H1 (cell line): ENCODE results near the gene TSPAN32. TPM values are rescaled to one million over a fixed set of nuclear protein-coding genes. Genes with fewer than 3 reads are reported as not detected.
"Not testable (repeated sequence)": the region's sequence is repeated elsewhere in the genome, so short reads cannot be mapped to it uniquely, and the experiment has no call there.

ENCODE experiments used
- CTCF ChIA-PET: fragments of 300-600 bp; sonication (Branson Sonifier 250); formaldehyde crosslinking; loops from one replicate; lab custom pipeline; 2021; ENCODE audit not compliant: partially characterized antibody; lab: Charles Lee
- POLR2A ChIA-PET: fragments of 300-600 bp; sonication (Branson Sonifier 250); formaldehyde crosslinking; loops from one replicate; lab custom pipeline; 2021; ENCODE audit warnings: inconsistent platforms; ENCODE audit not compliant: partially characterized antibody; lab: Charles Lee
- DNase-seq, 2 experiments: peaks; one replicate each; pipeline versions ENCODE4 v3.0.0 to v3.0.0-alpha.2; 2010 to 2022; ENCODE audit warnings: low spot score in 2 of 2, low read depth in 1 of 2, mixed read lengths in 1 of 2
- FAIRE-seq: peaks from 2 replicates; lab custom pipeline; 2011; peaks lifted over from hg19 to GRCh38; lab: Jason Lieb, UNC
- H2AFZ ChIP-seq: 2 replicates; pipeline ENCODE4 v1.8.1; 2012; ENCODE audit warnings: low read length, inconsistent platforms
- H2AK5ac ChIP-seq: 2 replicates; pipeline ENCODE4 v1.6.1; 2013; ENCODE audit warnings: low read depth, low read length
- H2BK120ac ChIP-seq: replicated peaks from 2 replicates; pipeline ENCODE3; 2013; ENCODE audit warnings: low read depth, low read length, inconsistent platforms
- H2BK12ac ChIP-seq: 2 replicates; pipeline ENCODE4 v1.6.1; 2013; ENCODE audit warnings: low read depth, low read length
- H2BK15ac ChIP-seq: 2 replicates; pipeline ENCODE4 v1.6.1; 2013; ENCODE audit warnings: low read length
- H2BK20ac ChIP-seq: 2 replicates; pipeline ENCODE4 v1.6.1; 2013; ENCODE audit warnings: low read length
- H2BK5ac ChIP-seq: 2 replicates; pipeline ENCODE4 v1.6.1; 2013; ENCODE audit warnings: low read depth, low read length
- H3K14ac ChIP-seq: 2 replicates; pipeline ENCODE4 v1.6.1; 2013; ENCODE audit warnings: inconsistent platforms; ENCODE audit not compliant: insufficient read length
- H3K18ac ChIP-seq: 2 replicates; pipeline ENCODE4 v1.6.1; 2013; ENCODE audit warnings: low read length; ENCODE audit errors: extremely low read depth
- H3K23ac ChIP-seq: 2 replicates; pipeline ENCODE4 v1.6.1; 2013; ENCODE audit warnings: inconsistent platforms; ENCODE audit not compliant: insufficient read length
- H3K23me2 ChIP-seq: 2 replicates; pipeline ENCODE4 v1.6.1; 2013; ENCODE audit warnings: low read depth, low read length
- H3K27ac ChIP-seq: 2 replicates; pipeline ENCODE4 v1.6.1; 2011; ENCODE audit warnings: low read depth, low read length, inconsistent platforms
- H3K27me3 ChIP-seq, 4 experiments: replicated peaks in 1 of 4; 1 replicate in 1 of 4; 2 replicates in 3 of 4; pipeline versions ENCODE4 v1.6.1 to v1.8.1; 2011 to 2013; ENCODE audit warnings: low read length in 3 of 4, mild to moderate bottlenecking in 3 of 4, inconsistent platforms in 2 of 4, mixed read lengths in 2 of 4, moderate library complexity in 1 of 4; ENCODE audit not compliant: control insufficient read depth in 3 of 4, insufficient read depth in 3 of 4; ENCODE audit errors: extremely low read depth in 1 of 4
- H3K36me3 ChIP-seq, 4 experiments: 2 replicates each; pipeline versions ENCODE4 v1.6.1 to v1.8.1; 2011 to 2013; ENCODE audit warnings: mild to moderate bottlenecking in 4 of 4, low read length in 3 of 4, moderate library complexity in 2 of 4, control low read depth in 1 of 4, inconsistent platforms in 1 of 4; ENCODE audit not compliant: insufficient read depth in 4 of 4, control insufficient read depth in 2 of 4
- H3K4ac ChIP-seq: replicated peaks from 2 replicates; pipeline ENCODE3; 2013; ENCODE audit warnings: low read length, low read depth, mixed read lengths, inconsistent platforms; ENCODE audit not compliant: insufficient read length
- H3K4me1 ChIP-seq, 4 experiments: replicated peaks in 1 of 4; 1 replicate in 1 of 4; 2 replicates in 3 of 4; pipeline versions ENCODE4 v1.6.1 to v1.8.1; 2011 to 2013; ENCODE audit warnings: low read length in 3 of 4, inconsistent platforms in 2 of 4, mixed read lengths in 1 of 4; ENCODE audit not compliant: insufficient read depth in 4 of 4, control insufficient read depth in 3 of 4
- H3K4me2 ChIP-seq, 2 experiments: 2 replicates each; pipeline versions ENCODE4 v1.6.1 to v1.8.1; 2011 to 2013; ENCODE audit warnings: low read depth in 2 of 2, low read length in 2 of 2, control low read depth in 1 of 2, inconsistent platforms in 1 of 2, mild to moderate bottlenecking in 1 of 2; ENCODE audit not compliant: insufficient read depth in 1 of 2
- H3K4me3 ChIP-seq, 4 experiments: fragments of 200-600, 300-600 bp in 1 of 4; sonication (generic), shearing (Covaris generic), sonication (Bioruptor Twin) in 1 of 4; 2 replicates each; pipeline versions ENCODE4 v1.5.1 to v1.8.1; 2011 to 2016; ENCODE audit warnings: low read length in 4 of 4, low read depth in 3 of 4, control low read depth in 2 of 4, inconsistent platforms in 2 of 4, mild to moderate bottlenecking in 2 of 4, mixed read lengths in 1 of 4, moderate library complexity in 1 of 4; ENCODE audit not compliant: insufficient read depth in 2 of 4; ENCODE audit errors: extremely low read depth in 1 of 4
- H3K56ac ChIP-seq: replicated peaks from 2 replicates; pipeline ENCODE3; 2013; ENCODE audit warnings: low read depth, mild to moderate bottlenecking, mixed read lengths, low read length, inconsistent platforms; ENCODE audit not compliant: insufficient read length
- H3K79me1 ChIP-seq: 2 replicates; pipeline ENCODE4 v1.6.1; 2013; ENCODE audit warnings: low read depth, low read length, control low read depth
- H3K79me2 ChIP-seq, 2 experiments: 2 replicates each; pipeline versions ENCODE4 v1.6.1 to v1.8.1; 2012 to 2013; ENCODE audit warnings: low read length in 2 of 2, mild to moderate bottlenecking in 2 of 2, inconsistent platforms in 1 of 2; ENCODE audit not compliant: insufficient read depth in 2 of 2, control insufficient read depth in 1 of 2
- H3K9ac ChIP-seq, 4 experiments: replicated peaks in 1 of 4; 1 replicate in 1 of 4; 2 replicates in 3 of 4; pipeline versions ENCODE4 v1.6.1 to v1.8.1; 2011 to 2013; ENCODE audit warnings: low read depth in 3 of 4, low read length in 3 of 4, control low read depth in 2 of 4, mild to moderate bottlenecking in 2 of 4, moderate library complexity in 2 of 4, inconsistent platforms in 1 of 4; ENCODE audit errors: extremely low read depth in 1 of 4
- H3K9me3 ChIP-seq, 2 experiments: 2 replicates each; pipeline versions ENCODE4 v1.6.1 to v1.8.1; 2012 to 2013; ENCODE audit warnings: mild to moderate bottlenecking in 2 of 2, moderate library complexity in 2 of 2, control low read depth in 1 of 2, inconsistent platforms in 1 of 2, low read depth in 1 of 2, low read length in 1 of 2, mixed read lengths in 1 of 2; ENCODE audit not compliant: insufficient read depth in 2 of 2
- H4K20me1 ChIP-seq, 2 experiments: replicated peaks in 1 of 2; 2 replicates each; pipeline versions ENCODE3 to v1.8.1; 2011 to 2013; ENCODE audit warnings: inconsistent platforms in 2 of 2, low read length in 2 of 2, mild to moderate bottlenecking in 1 of 2; ENCODE audit not compliant: insufficient read depth in 2 of 2, control insufficient read depth in 1 of 2
- H4K5ac ChIP-seq: 2 replicates; pipeline ENCODE4 v1.6.1; 2013; ENCODE audit warnings: low read length, low read depth, mixed read lengths, inconsistent platforms; ENCODE audit not compliant: insufficient read length
- H4K8ac ChIP-seq: 2 replicates; pipeline ENCODE4 v1.8.0; 2013; ENCODE audit warnings: mild to moderate bottlenecking, moderate library complexity, low read length, inconsistent platforms; ENCODE audit not compliant: insufficient read depth; ENCODE audit errors: extremely low read depth
- H4K91ac ChIP-seq: replicated peaks from 2 replicates; pipeline ENCODE3; 2013; ENCODE audit warnings: low read length, mixed read lengths, inconsistent platforms; ENCODE audit not compliant: insufficient read length
- WGBS, 2 experiments: shearing (Covaris generic) in 1 of 2; methylation state at CpG; one replicate each; pipeline versions ENCODE4 v1.1.6 to v1.1.7; 2013 to 2015; ENCODE audit warnings: low lambda C conversion rate in 2 of 2, mixed read lengths in 2 of 2, inconsistent platforms in 1 of 2, low coverage in 1 of 2, missing lambda C conversion rate in 1 of 2; ENCODE audit not compliant: insufficient replicate concordance in 2 of 2, insufficient coverage in 1 of 2, insufficient read length in 1 of 2; ENCODE audit errors: extremely low coverage in 1 of 2, missing lambda C conversion rate in 1 of 2; 5-methylcytosine and 5-hydroxymethylcytosine counted together
- polyA plus RNA-seq, 7 experiments: library from polyadenylated mRNA; depleted of rRNA in 3 of 7; stranded (reverse) in 5 of 7; unstranded in 2 of 7; fragments of >200 nt in 5 of 7; fragments of 200-250 nt in 2 of 7; gene quantifications; 1 replicate in 5 of 7; 2 replicates in 1 of 7; 4 replicates in 1 of 7; pipeline versions ENCODE4 v1.2.1 to v1.2.3, GENCODE V29; 2011 to 2013; ENCODE audit warnings: missing spikeins in 2 of 7, mixed read lengths in 2 of 7
- total RNA-seq: library from RNA; stranded (reverse); fragmentation: NEBNext Ultra II Directional; extraction: Animal tissue kit (Norgen Biotek cat#: 25700); gene quantifications from 2 replicates; pipeline ENCODE4 v1.2.1, GENCODE V29; 2021

Gene TSPAN32
- total and polyA plus RNA-seq, 2 of the 8 experiments (the other 6 are each of a cell fraction or from before 2014, with no cell fraction given), result not detected

DNA sequence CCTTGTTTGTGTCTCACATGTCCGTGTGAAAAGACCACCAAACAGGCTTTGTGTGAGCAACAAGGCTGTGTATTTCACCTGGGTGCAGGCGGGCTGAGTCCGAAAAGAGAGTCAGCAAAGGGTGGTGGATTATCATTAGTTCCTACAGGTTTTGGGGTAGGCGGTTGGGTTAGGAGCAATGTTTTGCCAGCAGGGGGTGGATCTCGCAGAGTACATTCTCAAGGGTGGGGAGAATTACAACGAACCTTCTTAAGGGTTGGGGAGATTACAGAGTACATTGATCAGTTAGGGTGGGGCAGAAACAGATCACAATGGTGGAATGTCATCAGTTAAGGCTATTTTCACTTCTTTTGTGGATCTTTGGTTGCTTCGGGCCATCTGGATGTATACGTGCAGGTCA lies 36.9 kb downstream of the TSPAN32 start:
- H4K20me1 ChIP-seq, H3K4me1 ChIP-seq, H3K18ac ChIP-seq, H3K4me3 ChIP-seq, H3K4ac ChIP-seq, H3K27me3 ChIP-seq, H3K4me2 ChIP-seq, H2BK120ac ChIP-seq, H3K36me3 ChIP-seq, H2AK5ac ChIP-seq, H4K91ac ChIP-seq, FAIRE-seq, H3K27ac ChIP-seq, H3K23ac ChIP-seq, H3K9ac ChIP-seq, H3K79me2 ChIP-seq, H2AFZ ChIP-seq, CTCF ChIA-PET, H2BK5ac ChIP-seq, H2BK20ac ChIP-seq, H3K79me1 ChIP-seq, H4K5ac ChIP-seq, H2BK15ac ChIP-seq, DNase-seq, H3K14ac ChIP-seq, H3K56ac ChIP-seq, H3K23me2 ChIP-seq, H3K9me3 ChIP-seq, H4K8ac ChIP-seq: not testable (repeated sequence)
- H2BK12ac ChIP-seq, result 0 out of 2 replicates have a peak overlapping the region, but pooled peaks have one; percentile 50
- 80% methylated on average over 8 of the region's 8 CpGs; no CpG with 5 or more reads in 1 of the 2 experiments for WGBS, 2 experiments
- POLR2A ChIA-PET, result interaction anchor here (0.6 to 1.1 kb wide), 2 partner anchors 44 to 601 kb away, joined by 3 read pairs; no protein-coding TSS in a partner anchor
